Activated CD8-positive, alpha-beta T cell treated with anti-CD3 and anti-CD28 coated beads for 36 hours (primary cell): ENCODE results near the gene EXTL1. TPM values are rescaled to one million over a fixed set of nuclear protein-coding genes. Genes with fewer than 3 reads are reported as not detected.

Experiments
- ATAC-seq: fragments of 200-7000 bp; cut with Tn5 transposase; one replicate; pipeline ENCODE4 v1.10.0; 2021; ENCODE audit warnings: mild to moderate bottlenecking, moderate library complexity
- CTCF ChIA-PET: fragments of 350-600 bp; sonication (Branson Sonifier 250); formaldehyde crosslinking; loops from one replicate; lab custom pipeline; 2021; ENCODE audit warnings: antibody characterized with exemption; lab: Charles Lee
- POLR2A ChIA-PET: fragments of 350-600 bp; sonication (Branson Sonifier 250); formaldehyde crosslinking; loops from one replicate; lab custom pipeline; 2021; ENCODE audit warnings: antibody characterized with exemption; lab: Charles Lee
- DNase-seq: peaks from one replicate; pipeline ENCODE4 v3.0.0-alpha.2; 2020
- H3K27ac Mint-ChIP-seq: one replicate; pipeline ENCODE4 v1.8.0; 2021; ENCODE audit warnings: mild to moderate bottlenecking, mixed read lengths
- H3K27me3 Mint-ChIP-seq: one replicate; pipeline ENCODE4 v1.8.0; 2021; ENCODE audit warnings: mixed read lengths
- H3K36me3 Mint-ChIP-seq: one replicate; pipeline ENCODE4 v1.8.0; 2021; ENCODE audit warnings: low read depth, mixed read lengths
- H3K4me1 Mint-ChIP-seq: one replicate; pipeline ENCODE4 v1.8.0; 2021; ENCODE audit warnings: low read depth, mixed read lengths
- H3K4me3 Mint-ChIP-seq: one replicate; pipeline ENCODE4 v1.8.0; 2021; ENCODE audit warnings: mild to moderate bottlenecking, moderate library complexity, mixed read lengths
- H3K9me3 Mint-ChIP-seq: one replicate; pipeline ENCODE4 v1.8.0; 2021; ENCODE audit warnings: mixed read lengths
- intact Hi-C: fragments of 100-400 bp; cut with micrococcal nuclease; formaldehyde crosslinking; loops from one replicate; pipeline ENCODE4 v1.10.0; 2022
- total RNA-seq, 2 experiments: library from RNA; stranded (reverse); gene quantifications; one replicate each; pipeline ENCODE4 v1.2.3, GENCODE V29; 2021
- TF ChIP-seq, protein P1 (sequence below): fragments of 200-600 bp; IDR thresholded peaks from one replicate; pipeline ENCODE4 v1.8.0; 2022; ENCODE audit warnings: antibody characterized with exemption, mild to moderate bottlenecking

EXTL1 gene
- total RNA-seq, 2 experiments from 2014 or later, result not detected

DNA sequence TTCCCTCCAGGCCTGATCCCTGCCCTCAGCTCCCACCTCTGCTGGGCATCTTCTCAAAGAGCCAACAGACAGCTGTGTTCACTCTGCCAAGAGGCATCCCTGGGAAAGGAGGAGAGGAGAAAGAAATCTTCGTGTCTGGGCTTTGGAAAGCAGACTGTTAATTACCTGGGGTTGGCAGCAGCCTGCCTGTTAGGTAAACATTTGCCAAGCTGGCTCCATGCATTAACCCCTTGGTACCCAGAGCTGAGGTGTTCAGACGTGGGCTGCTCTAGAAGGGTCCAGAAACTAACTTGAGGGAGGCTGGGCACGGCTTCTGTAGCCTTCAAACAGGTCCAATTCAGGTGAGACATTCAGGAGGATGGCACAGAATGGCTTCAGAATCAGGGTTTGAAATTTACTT lies 8.7 kb upstream of the EXTL1 start:
- ChIA-PET CTCF (interaction anchor here (1.1 to 1.3 kb wide), 2 partner anchors 15 to 118 kb away, joined by 3 to 7 read pairs; partner anchors contain the start of gene PAFAH2), POLR2A (no interaction called here)
- DNase-seq, result no peak
- Mint-ChIP-seq H3K4me3 (no peak overlapping the region), H3K27ac (no peak overlapping the region), H3K4me1 (peaks cover 13% of the 10 kb centered on the region), H3K27me3 (no peaks in the 10 kb centered on the region), H3K9me3 (no peaks in the 10 kb centered on the region), H3K36me3 (no peaks in the 10 kb centered on the region)
- TF ChIP-seq, protein P1, sequence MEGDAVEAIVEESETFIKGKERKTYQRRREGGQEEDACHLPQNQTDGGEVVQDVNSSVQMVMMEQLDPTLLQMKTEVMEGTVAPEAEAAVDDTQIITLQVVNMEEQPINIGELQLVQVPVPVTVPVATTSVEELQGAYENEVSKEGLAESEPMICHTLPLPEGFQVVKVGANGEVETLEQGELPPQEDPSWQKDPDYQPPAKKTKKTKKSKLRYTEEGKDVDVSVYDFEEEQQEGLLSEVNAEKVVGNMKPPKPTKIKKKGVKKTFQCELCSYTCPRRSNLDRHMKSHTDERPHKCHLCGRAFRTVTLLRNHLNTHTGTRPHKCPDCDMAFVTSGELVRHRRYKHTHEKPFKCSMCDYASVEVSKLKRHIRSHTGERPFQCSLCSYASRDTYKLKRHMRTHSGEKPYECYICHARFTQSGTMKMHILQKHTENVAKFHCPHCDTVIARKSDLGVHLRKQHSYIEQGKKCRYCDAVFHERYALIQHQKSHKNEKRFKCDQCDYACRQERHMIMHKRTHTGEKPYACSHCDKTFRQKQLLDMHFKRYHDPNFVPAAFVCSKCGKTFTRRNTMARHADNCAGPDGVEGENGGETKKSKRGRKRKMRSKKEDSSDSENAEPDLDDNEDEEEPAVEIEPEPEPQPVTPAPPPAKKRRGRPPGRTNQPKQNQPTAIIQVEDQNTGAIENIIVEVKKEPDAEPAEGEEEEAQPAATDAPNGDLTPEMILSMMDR, result no peak
- ATAC-seq, result no peak
- intact Hi-C loops, result no loop called here

DNA sequence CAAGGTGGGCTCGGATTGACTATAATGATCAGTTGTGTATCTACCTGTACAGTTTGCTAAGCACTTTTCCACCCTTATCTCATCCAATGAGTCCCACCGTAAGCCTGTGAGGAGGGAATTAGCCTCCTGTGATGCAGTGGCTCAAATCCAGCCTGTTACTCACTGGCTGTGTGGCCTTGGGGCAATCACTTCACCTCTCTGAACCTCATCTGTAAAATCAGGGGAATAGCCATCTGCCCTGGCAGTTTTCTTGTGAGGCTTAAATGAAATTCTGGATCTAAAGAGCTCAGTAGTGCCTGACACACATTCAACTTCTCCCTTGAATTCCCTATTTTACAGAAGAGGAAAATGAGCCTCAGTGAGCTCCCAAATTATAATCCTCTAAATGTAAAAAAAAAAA lies 7.4 kb upstream of the EXTL1 start:
- intact Hi-C loops, result no loop called here
- TF ChIP-seq, protein P1, result no peak
- ChIA-PET CTCF (interaction anchor here (0.7 to 1.3 kb wide), 2 partner anchors 119 kb away, joined by 3 to 7 read pairs; no protein-coding TSS in a partner anchor), POLR2A (no interaction called here)
- H3K27me3 Mint-ChIP-seq, result no peaks in the 10 kb centered on the region
- no peak overlapping the region for H3K27ac Mint-ChIP-seq
- DNase-seq (no peak), ATAC-seq (no peak)
- H3K9me3 Mint-ChIP-seq, result no peaks in the 10 kb centered on the region
- no peaks in the 10 kb centered on the region for H3K36me3 Mint-ChIP-seq
- peaks cover 13% of the 10 kb centered on the region for H3K4me1 Mint-ChIP-seq
- H3K4me3 Mint-ChIP-seq, result no peak overlapping the region

DNA sequence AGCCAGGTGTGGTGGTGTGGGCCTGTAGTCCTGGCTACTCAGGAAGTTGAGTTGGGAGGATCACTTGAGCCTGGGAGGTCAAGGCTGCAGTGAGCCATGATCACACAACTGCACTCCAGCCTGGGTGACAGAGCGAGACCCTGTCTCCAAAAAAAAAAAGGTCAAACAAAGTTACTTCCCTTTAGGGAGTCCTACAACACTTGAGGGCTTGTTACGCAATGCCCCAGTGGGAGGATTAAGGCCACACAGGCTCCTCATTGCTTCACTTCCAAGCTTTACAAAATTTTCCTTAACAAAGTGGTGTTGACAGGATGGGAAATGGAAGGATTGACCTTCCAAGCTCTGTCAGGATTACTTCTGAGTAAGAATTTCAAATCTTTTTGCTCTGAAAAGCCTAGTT lies 6.2 kb upstream of the EXTL1 start:
- Mint-ChIP-seq H3K4me3 (no peak overlapping the region), H3K27me3 (no peaks in the 10 kb centered on the region), H3K36me3 (no peaks in the 10 kb centered on the region), H3K27ac (no peak overlapping the region), H3K9me3 (no peaks in the 10 kb centered on the region), H3K4me1 (peaks cover 19% of the 10 kb centered on the region)
- TF ChIP-seq, protein P1, result no peak
- ChIA-PET POLR2A (no interaction called here), CTCF (no interaction called here)
- ATAC-seq (no peak), DNase-seq (no peak)
- intact Hi-C loops, result no loop called here

DNA sequence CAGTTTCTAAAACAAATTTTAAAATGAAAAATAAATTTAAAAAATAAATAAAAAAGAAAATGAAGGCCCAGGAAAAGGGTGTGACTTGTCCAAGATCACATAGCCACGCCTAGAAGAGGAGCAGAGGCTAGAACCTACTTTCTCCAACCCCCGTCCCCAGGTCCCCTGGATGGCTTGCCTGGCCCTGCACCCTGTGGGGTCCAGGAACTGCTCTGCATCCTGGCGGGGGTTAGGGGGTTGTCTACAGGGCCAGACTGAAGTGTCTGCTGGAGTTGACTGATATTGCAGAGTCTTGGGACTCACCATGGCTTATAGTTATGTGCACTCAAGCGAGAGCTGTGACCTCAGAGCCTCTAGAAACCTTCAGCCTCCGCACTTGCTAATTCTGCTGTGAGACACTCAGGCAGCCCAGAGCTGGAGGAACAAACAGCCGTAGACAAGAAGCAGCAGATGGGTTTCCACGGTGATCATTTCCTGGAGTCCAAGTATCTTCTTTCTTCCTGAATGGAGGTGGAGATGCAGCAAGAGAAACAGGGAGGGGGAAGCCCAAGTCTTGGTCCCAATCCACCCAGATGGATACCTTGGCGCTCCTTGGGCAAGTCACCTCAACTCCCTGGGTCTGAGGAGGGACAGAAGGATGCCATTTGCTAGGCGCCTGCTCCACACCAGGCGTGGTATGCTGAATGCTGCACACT lies 5.2 kb upstream of the EXTL1 start:
- no peaks in the 10 kb centered on the region for H3K36me3 Mint-ChIP-seq
- TF ChIP-seq, protein P1, result no peak
- DNase-seq (peak; percentile 23), ATAC-seq (peak; percentile 19)
- intact Hi-C loops, result no loop called here
- peaks cover 19% of the 10 kb centered on the region for H3K4me1 Mint-ChIP-seq
- CTCF ChIA-PET, result interaction anchor here (0.6 to 2.4 kb wide), 6 partner anchors 11 to 491 kb away, joined by 3 to 13 read pairs (median 5); partner anchors contain the start of gene PAFAH2
- H3K27ac Mint-ChIP-seq, result no peak overlapping the region
- H3K27me3 Mint-ChIP-seq, result no peaks in the 10 kb centered on the region
- no peak overlapping the region for H3K4me3 Mint-ChIP-seq
- no peaks in the 10 kb centered on the region for H3K9me3 Mint-ChIP-seq
- POLR2A ChIA-PET, result interaction anchor here (1.9 kb wide), 1 partner anchor 19 kb away, joined by 4 read pairs; the partner anchor contains the start of gene PAFAH2

DNA sequence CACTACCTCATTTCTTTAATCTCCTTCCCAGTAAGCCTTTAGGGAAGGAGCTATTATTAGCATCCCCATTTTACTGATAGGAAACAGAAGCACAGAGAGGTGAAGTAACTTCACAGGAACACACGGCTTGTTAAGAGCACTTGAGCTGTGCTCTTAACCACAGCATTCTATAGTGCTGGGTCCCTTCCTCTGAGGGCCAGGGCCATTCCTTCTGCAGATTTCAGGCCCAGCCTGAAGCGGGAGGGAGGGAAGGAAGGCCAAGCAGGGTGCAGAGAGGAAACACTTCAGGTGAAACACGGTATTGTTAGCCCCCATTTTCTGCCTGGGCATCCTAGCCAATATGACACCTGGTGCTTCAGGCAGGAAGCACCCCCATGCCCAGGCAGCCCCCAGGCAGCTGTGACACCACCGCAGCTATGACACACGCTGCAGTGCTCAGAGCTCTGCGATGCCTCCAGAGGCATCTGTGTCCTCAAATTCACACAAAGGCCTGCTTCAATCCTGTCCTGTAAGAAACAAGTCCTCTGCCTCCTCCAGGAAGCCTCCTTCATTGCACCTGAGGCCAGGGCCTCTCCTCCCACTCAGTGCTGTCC lies 4.5 kb upstream of the EXTL1 start:
- intact Hi-C loops, result no loop called here
- H3K36me3 Mint-ChIP-seq, result no peaks in the 10 kb centered on the region
- no peak overlapping the region for H3K27ac Mint-ChIP-seq
- ATAC-seq, result peak; percentile 93
- no peaks in the 10 kb centered on the region for H3K27me3 Mint-ChIP-seq
- peaks cover 19% of the 10 kb centered on the region for H3K4me1 Mint-ChIP-seq
- H3K9me3 Mint-ChIP-seq, result no peaks in the 10 kb centered on the region
- TF ChIP-seq, protein P1, result no peak
- POLR2A ChIA-PET, result interaction anchor here (0.5 to 1.9 kb wide), 2 partner anchors 20 to 170 kb away, joined by 4 read pairs; partner anchors contain the start of gene PAFAH2
- DNase-seq, result peak; percentile 62
- CTCF ChIA-PET, result interaction anchor here (0.6 to 2.4 kb wide), 6 partner anchors 10 to 492 kb away, joined by 3 to 13 read pairs (median 5); partner anchors contain the start of gene PAFAH2
- no peak overlapping the region for H3K4me3 Mint-ChIP-seq
